ENCODE measurements around the gene SKA2. TPM values are rescaled to one million over a fixed set of nuclear protein-coding genes. Genes with fewer than 3 reads are reported as not detected.

The SKA2 gene
- total RNA-seq = 24.8 and 58.0 TPM in 2 replicates

GRCh38 chr17:59154721-59155438, at the start of gene SKA2:
SKA2 (minus strand) TSS chr17:59155186; CDS start chr17:59155163, 23 bp downstream.

GRCh38 chr17:59155439-59156177, 622 bp upstream of the SKA2 start, which contains the start of gene PRR11:
PRR11 (plus strand) TSS chr17:59155746; CDS start chr17:59169753, 14,007 bp downstream.

GRCh38 chr17:59106463-59107305, 48.3 kb downstream of the SKA2 start, which contains the start of gene TRIM37:
TRIM37 (minus strand) TSS chr17:59106880; CDS start chr17:59106461, 419 bp downstream.

Other genes starting within 250 kb of the SKA2 start
- gene TRIM37, start 48.3 kb downstream of the SKA2 start, total RNA-seq = 19.7 and 24.0 TPM in 2 replicates
- gene PRR11, start 560 bp upstream of the SKA2 start, total RNA-seq = 8.6 and 61.8 TPM in 2 replicates
- 11.7 and 16.0 TPM in 2 replicates for gene SMG8, start 54.8 kb upstream of the SKA2 start, total RNA-seq
- gene GDPD1, start 65.3 kb upstream of the SKA2 start, total RNA-seq = 0.49 and 2.2 TPM in 2 replicates
- gene YPEL2, start 176.5 kb upstream of the SKA2 start, total RNA-seq = 2.9 and 17.7 TPM in 2 replicates

All from mesangial cell (primary cell).